Left ventricle myocardium superior (tissue), 1 donor: ENCODE data around the gene ATP9B. TPM values are rescaled to one million over a fixed set of nuclear protein-coding genes. Genes with fewer than 3 reads are reported as not detected.

Source experiments
- ATAC-seq: fragments of 200-7000 bp; cut with Tn5 transposase; one replicate; pipeline ENCODE4 v1.9.1; 2020; ENCODE audit warnings: mild to moderate bottlenecking, moderate library complexity
- DNase-seq: peaks from one replicate; pipeline ENCODE4 v3.0.0-alpha.2; 2020
- intact Hi-C: fragments of 100-400 bp; cut with micrococcal nuclease; formaldehyde crosslinking; loops from one replicate; pipeline ENCODE4 v1.11.0; 2022
- total RNA-seq: library from RNA; stranded (reverse); fragmentation: NEBNext Ultra II Directional; extraction: Animal tissue kit (Norgen Biotek cat#: 25700); gene quantifications from one replicate; pipeline ENCODE4 v1.2.1, GENCODE V29; 2021
- donor health status: DM: no; HTN: yes; CAD: no; lungs with severe emphysema.

The ATP9B gene
- total RNA-seq, 1 donor from 2014 or later, result 14.0 TPM

GRCh38 chr18:79405019-79405780 is 336.0 kb downstream of the ATP9B start:
- intact Hi-C loops, result loop anchor here (10.0 kb wide), 1 partner anchor 50 kb away; no protein-coding TSS in a partner anchor
- ATAC-seq (no peak), DNase-seq (peak; percentile 27)

GRCh38 chr18:79405781-79406575 is 336.8 kb downstream of the ATP9B start:
- DNase-seq (peak; percentile 67), ATAC-seq (peak; percentile 15)
- intact Hi-C loops, result loop anchor here (10.0 kb wide), 1 partner anchor 49 kb away; no protein-coding TSS in a partner anchor

GRCh38 chr18:79406708-79407107 is 337.5 kb downstream of the ATP9B start:
- ATAC-seq, result no peak
- intact Hi-C loops, result loop anchor here (10.0 kb wide), 1 partner anchor 48 kb away; no protein-coding TSS in a partner anchor
- peak; percentile 29 for DNase-seq

DNA sequence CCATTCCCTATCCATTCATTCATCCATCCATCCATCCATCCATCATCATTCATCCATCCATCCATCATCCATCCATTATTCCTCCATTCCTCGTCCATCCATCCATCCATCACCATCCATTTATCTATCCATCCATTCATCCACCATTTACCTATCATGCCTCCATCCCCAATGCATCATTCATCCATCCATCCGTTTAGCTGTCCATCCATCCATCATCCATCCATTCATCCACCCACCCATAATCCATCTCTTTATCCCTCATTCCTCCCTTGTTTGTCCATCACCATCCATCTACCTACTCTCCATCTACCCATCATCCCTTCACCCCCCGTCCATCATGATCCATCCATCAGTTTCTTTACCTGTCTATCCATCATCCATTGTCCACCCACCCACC is 340.1 kb downstream of the ATP9B start:
- DNase-seq (no peak), ATAC-seq (no peak)
- intact Hi-C loops, result loop anchor here (10.0 kb wide), 1 partner anchor 45 kb away; no protein-coding TSS in a partner anchor

DNA sequence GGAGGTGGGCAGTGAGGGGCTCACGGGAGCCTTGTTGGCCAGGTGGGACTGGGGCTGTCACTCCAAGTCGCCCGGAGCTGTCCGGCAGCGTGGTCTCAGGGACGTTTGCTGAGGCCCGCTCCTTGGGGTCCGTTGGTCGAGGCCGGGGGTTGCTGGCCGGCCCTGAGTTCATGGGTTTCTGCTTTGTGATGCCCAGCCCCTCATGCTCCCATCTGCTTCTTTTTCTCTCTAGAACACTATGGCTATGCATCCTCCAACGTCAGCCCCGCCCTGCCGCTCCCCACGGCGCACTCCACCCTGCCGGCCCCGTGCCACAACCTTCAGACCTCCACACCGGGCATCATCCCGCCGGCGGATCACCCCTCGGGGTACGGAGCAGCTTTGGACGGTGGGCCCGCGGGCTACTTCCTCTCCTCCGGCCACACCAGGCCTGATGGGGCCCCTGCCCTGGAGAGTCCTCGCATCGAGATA is 341.0 kb downstream of the ATP9B start:
- ATAC-seq, result no peak
- intact Hi-C loops, result no loop called here
- DNase-seq, result peak; percentile 24

DNA sequence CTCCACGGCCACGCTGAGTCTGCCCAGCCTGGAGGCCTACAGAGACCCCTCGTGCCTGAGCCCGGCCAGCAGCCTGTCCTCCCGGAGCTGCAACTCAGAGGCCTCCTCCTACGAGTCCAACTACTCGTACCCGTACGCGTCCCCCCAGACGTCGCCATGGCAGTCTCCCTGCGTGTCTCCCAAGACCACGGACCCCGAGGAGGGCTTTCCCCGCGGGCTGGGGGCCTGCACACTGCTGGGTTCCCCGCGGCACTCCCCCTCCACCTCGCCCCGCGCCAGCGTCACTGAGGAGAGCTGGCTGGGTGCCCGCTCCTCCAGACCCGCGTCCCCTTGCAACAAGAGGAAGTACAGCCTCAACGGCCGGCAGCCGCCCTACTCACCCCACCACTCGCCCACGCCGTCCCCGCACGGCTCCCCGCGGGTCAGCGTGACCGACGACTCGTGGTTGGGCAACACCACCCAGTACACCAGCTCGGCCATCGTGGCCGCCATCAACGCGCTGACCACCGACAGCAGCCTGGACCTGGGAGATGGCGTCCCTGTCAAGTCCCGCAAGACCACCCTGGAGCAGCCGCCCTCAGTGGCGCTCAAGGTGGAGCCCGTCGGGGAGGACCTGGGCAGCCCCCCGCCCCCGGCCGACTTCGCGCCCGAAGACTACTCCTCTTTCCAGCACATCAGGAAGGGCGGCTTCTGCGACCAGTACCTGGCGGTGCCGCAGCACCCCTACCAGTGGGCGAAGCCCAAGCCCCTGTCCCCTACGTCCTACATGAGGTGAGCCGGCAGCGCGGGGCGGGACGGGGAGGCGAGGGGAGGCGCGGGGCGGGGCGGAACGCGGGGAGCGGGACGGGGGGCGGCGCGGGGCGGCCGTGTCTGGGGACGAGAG is 341.8 kb downstream of the ATP9B start:
- ATAC-seq (no peak), DNase-seq (peak; percentile 23)
- intact Hi-C loops, result no loop called here

GRCh38 chr18:79411614-79412526 is 342.7 kb downstream of the ATP9B start:
- ATAC-seq (no peak), DNase-seq (peak; percentile 47)
- intact Hi-C loops, result no loop called here

- DNase-seq (peak; percentile 17), ATAC-seq (no peak)
- intact Hi-C loops, result no loop called here
Measured at GRCh38 chr18:79413025-79413424, 343.8 kb downstream of the ATP9B start.

DNA sequence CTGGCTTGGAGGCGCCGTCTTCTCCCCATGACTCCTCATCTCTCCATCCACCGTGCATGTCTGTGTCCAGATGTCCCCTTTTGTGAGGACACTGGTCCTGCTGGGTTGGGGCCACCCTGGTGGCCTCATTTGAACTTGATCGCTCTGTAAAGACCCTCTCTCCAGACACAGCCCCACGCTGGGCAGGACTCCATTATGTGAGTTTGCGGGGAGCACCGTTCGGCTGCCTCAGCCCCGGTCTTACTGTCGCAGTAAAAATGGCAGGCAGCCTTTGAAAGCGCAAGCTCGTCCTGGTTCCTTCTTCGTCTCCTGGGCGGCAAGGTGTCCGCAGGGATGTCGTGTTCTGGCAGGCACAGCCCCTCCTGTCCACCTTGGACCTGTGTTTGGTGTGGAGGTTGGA is 344.2 kb downstream of the ATP9B start:
- intact Hi-C loops, result no loop called here
- no peak for ATAC-seq
- peak; percentile 30 for DNase-seq

DNA sequence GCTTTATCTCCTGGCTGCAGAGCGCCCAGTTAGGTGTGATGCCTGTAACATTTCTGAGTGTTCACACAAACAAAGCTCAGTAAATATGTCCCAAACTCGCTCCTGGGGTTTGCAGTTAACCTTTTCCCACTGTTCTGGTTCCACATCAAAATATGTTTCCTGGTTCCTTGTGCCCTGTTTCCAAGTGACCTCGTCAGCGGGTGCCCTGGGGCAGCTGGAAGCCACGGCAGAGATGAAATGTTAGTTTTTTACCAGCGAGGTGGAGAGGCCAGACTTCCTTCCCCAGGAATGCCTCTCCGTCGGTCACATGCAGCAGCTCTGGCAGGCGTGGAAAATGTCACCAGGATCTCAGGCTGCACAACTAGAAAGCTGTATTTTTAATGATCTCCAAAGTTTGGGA is 344.7 kb downstream of the ATP9B start:
- ATAC-seq (peak; percentile 22), DNase-seq (peak; percentile 23)
- intact Hi-C loops, result no loop called here

DNA sequence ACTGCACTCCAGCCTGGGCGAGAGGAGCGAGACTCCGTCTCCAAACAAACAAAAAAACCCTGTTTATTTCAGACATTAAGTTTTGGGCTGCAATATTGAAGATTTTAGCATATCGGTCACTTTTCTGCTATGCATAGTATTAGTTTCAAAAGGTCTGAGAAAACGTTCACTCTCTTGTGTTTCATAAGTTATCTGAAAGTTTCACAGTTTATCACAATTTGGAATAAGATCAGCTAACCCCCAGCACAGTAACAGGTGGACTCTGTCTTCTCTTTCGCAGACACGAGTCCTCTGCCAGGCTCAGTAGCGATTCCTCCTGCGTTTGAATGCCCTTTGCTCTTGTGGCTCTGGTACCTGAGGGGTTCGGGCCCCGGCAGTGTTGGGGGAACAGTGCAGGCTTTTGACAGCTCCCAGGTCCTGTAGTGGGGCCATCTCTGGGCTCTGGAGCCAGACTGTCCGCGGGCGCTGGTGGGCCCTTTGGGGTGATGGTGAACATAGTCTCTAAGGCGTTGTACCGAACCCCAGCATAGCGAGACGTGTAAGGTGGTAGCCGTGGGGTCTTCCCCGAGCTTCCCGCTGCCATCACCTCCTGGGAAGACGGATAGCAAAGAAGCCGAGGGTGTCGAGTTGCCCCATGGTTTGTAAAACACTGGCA is 347.0 kb downstream of the ATP9B start:
- ATAC-seq (no peak), DNase-seq (peak; percentile 15)
- intact Hi-C loops, result no loop called here

- intact Hi-C loops, result no loop called here
- no peak for ATAC-seq
- DNase-seq, result peak; percentile 6
Measured at GRCh38 chr18:79416677-79417052, 347.5 kb downstream of the ATP9B start.

DNA sequence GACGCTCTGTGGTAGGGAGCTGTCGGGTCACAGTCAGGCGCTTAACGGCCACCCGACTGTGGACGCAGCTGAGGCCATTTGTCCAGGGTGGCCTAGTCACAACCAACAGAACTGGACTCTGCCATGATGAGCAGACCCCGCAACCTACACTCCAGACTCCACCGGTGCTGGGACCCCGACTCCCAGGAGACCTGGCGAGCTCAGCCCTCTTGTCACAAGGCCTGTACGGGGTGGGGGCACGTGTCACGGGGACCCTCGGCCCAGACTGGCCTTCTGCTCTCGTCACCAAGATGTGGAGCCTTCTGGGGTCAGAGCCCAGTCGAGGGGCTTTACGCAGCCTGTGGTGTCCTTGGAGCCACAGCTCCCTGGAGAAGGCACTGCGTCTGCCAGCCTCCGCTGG is 349.0 kb downstream of the ATP9B start:
- intact Hi-C loops, result no loop called here
- DNase-seq, result no peak
- ATAC-seq, result no peak

DNA sequence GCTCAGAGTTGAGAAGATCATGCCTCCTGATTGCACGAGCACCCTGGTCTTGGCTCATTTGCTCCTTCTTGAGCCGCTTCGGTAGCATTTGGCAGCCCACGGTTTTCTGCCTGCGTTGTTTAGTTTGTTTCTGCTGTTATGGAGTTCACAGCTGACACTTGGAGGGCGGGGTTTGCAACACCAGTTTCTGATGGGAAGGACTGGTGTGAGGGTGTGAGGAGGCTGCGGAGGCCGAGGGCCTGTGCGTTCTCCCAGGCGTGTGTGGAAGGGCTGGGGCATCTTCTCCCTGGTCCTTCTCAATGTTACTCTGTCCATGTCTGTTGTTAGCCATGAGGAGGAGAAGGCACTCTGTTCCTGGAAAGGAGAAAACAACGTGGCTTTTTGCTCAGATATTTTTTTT is 349.4 kb downstream of the ATP9B start:
- intact Hi-C loops, result no loop called here
- peak; percentile 17 for DNase-seq
- ATAC-seq, result no peak

- no peak for ATAC-seq
- intact Hi-C loops, result no loop called here
- peak; percentile 25 for DNase-seq
Measured at GRCh38 chr18:79420033-79420745, 351.0 kb downstream of the ATP9B start.

DNA sequence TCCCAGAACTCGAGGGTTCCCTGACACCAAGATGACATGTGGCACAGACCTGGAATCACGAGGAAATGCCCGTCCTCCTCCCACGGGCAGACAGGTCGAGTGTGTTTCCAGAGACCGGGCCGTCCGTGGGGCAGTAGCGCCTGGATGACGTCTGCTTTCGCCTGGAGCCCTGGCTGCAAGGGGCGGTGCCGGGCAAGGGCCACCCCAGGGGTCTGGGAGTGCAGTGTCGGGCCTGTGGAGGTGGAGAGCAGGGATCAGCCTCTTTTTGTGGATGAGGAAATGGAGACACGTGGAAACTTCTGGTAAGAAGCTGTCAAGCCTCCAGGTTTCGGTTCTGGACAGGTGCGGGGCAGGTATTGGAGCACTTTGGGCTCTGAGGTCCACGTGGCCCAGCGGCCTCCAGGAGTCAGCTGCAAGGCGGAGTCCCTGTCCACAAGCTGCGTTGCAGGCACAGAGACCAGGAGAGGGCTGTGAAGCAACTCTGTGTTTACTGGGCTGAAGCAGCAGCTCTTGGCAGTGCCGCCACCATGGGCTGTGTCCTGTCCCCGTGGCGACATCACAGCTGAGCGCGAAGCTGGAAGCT is 352.2 kb downstream of the ATP9B start:
- DNase-seq (no peak), ATAC-seq (no peak)
- intact Hi-C loops, result no loop called here
